ENCODE data around the gene KLHL20. TPM values are rescaled to one million over a fixed set of nuclear protein-coding genes. Genes with fewer than 3 reads are reported as not detected.
"Not testable (repeated sequence)": the region's sequence is repeated elsewhere in the genome, so short reads cannot be mapped to it uniquely, and the experiment has no call there.

Gene KLHL20
- total RNA-seq, 1 donor from 2014 or later, result 11.8 TPM

DNA sequence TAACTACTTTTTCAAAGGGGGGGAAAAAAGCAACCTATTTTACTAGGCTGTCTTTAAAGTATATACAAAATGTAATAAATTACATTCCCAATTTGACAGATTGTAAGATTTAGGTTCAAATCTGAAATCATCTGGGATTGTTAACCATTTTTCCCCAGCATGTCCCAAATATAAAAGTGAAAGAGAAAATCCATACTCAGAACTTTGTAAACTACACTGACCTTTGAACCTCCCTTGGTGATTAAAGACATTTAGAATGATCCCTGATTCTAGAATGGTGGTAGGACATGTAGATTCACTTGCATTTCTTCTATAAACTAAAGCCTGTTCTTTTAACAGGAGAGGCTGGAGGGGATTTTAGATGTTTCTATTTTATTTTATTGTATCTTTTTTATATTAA is 39.0 kb downstream of the KLHL20 start:
- ATAC-seq, result no peak

DNA sequence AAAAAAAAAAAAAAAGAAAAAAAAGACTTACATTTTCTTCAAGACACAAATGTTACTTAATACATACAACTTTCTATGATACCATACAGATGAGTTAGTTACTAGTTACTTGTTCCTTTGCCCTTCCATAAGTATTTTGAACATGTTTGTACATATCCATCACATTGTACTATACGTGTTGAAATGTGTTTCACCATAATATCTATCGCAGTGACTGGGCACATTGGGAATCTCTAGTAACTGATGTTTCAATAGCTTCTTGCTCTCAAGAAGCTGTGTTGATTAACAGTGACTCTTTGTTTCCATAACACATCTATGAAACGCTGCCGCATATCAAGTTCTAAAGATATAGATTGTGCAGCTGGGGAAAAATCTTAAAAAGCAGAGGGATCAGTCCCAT is 42.9 kb downstream of the KLHL20 start:
- no peak for ATAC-seq

DNA sequence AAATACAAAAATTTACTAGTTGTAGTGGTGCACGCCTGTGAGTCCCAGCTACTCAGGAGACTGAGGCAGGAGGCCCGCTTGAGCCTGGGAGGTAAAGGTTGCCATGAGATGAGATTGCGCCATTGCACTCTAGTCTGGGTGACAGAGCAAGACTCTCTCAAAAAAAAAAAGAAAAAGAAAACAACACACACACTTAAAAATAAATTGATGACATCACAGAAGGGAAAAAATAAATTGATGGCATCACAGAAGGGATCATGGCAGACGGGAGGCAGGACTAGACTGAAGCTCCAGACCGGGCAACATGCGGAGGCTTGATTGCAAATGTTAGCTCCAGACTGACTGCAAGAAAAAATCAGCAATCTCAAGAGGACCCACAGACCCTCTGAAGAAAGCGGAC is 43.3 kb downstream of the KLHL20 start:
- no peak for ATAC-seq

DNA sequence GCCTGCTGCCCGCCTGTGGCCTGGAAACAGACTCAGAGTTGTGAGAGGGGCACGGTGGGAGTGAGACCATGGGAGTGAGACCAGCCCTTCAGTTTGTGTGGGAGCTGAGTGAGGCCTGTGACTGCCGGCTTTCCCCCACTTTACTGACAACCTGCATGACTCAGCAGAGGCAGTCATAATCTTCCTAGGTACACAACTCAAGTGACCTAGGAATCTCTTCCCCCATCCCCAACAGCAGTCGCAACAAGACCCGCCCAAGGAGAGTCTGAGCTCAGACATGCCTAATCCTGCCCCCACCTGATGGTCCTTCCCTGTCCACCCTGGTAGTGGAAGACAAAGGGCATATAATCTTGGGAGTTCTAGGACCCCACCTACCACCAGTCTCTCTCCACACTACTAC is 44.2 kb downstream of the KLHL20 start:
- ATAC-seq, result no peak

GRCh38 chr1:173764331-173764730 is 49.5 kb downstream of the KLHL20 start:
- ATAC-seq, result not testable (repeated sequence)

DNA sequence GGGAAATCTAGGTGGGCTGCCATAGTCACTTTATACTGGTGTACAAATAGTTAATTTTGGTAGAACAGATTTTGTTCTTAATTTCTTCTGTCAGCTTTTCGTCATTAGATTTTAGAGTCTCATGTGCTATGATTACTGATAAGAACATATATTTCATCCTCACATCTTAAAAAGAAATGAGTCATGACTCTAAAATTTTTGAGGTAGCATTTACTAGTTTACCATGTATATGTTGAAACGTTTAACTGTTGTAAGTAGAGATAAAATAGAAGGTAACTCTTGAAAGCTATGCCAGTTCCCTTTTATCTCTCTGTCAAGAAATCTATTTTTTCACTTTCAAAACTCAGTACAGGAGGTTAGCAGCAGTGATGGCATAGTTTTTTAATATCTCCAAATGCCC is 53.4 kb downstream of the KLHL20 start:
- no peak for ATAC-seq

DNA sequence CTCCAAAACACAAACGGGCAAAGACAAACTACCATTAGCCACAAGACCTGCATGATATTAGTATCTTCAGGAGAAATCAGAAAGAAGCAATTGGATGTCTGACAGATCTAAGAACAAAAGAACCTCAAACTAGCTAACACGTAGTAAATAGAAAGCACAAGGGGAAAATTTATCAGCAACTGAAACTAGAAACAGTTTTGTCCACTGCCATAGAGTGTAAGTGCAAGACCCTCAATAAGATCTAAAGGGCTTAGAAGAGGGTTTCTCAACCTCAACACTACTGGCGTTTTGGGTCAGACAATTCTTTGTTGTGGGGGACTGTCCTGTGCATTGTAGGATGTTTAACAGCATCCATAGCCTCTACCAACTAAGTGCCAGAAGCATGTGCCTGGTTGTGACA is 54.0 kb downstream of the KLHL20 start:
- no peak for ATAC-seq

GRCh38 chr1:173770330-173770729 is 55.5 kb downstream of the KLHL20 start:
- not testable (repeated sequence) for ATAC-seq

- ATAC-seq, result no peak
These were observed 56.8 kb downstream of the KLHL20 start for GRCh38 chr1:173771560-173771959.

DNA sequence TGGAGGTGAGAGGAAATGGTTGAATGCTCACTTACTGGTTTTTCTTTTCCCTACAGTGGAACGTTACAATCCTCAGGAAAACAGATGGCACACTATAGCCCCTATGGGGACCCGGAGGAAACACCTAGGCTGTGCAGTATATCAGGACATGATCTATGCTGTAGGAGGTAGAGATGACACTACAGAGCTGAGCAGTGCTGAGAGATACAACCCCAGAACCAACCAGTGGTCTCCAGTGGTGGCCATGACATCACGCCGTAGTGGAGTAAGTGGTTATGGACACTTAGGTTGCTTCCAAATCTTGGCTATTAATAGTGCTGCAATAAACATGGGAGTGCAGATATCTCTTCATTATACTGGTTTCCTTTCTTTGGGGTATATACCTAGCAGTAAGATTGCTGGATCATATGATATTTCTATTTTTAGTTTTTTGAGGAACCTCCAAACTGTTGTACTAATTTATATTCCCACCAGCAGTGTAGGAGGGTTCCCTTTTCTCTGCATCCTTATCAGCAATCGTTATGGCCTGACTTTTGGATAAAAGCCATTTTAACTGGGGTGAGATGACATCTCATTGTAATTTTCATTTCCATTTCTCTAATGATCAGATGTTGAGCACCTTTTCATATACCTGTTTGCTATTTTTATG is 60.9 kb downstream of the KLHL20 start:
- ATAC-seq, result no peak

DNA sequence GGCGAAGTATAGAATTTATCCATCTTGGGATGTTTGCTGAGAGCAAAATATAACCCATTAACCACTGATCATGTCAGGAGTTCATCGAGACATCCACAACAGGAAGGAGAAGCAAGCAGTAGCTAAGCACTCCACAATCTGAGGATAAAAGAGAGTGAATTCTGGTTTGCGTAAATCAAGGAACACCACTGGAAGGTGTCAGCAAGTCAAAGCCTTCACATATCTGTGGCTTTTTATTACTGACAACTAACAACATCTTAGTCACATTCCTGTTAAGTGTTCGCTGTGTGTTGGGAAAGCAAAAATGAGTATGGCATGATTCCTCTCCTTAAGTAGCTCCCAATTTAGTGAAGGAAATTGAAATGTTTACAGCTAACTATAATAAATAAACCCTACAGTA is 65.2 kb downstream of the KLHL20 start:
- ATAC-seq, result no peak

DNA sequence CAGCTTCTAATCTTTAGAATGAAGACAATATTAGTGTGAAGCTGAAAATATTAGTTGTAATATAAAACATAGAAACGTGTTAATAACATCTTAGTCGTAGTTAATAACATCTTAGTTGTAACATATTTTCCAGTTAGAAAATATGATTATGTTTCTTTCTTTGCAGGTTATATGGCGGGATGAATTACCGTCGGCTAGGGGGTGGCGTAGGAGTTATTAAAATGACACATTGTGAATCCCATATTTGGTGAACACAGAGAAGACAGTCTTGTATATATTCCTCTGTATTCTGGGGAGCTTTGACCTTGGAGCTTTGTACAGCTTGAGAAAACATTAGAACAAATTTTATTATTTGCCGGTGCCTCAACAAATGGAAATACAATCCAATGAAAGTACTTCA is 70.2 kb downstream of the KLHL20 start:
- no peak for ATAC-seq

- no peak for ATAC-seq
These were observed 75.1 kb downstream of the KLHL20 start for GRCh38 chr1:173789841-173790240.

DNA sequence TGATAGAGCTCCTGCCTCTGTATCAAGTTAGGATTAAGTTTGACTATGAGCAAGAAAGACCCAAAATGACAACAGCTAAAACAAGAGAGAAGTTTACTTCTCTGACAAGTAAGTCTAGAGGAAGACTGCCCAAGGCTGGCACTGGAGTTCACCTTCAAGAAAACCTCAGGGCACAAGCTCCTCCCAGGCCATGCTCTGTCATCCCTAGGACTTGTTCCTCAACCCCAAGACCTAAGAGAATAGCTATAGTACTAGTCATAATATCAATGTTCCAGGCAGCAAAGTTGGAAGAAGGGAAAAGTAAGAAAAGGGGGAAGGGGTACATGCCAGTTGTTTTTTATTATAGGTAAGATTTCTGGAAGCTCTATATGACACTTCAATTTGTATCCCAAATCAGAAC is 83.3 kb downstream of the KLHL20 start:
- ATAC-seq, result peak; percentile 71

- ATAC-seq, result not testable (repeated sequence)
These were observed 85.2 kb downstream of the KLHL20 start for GRCh38 chr1:173799995-173800394.

DNA sequence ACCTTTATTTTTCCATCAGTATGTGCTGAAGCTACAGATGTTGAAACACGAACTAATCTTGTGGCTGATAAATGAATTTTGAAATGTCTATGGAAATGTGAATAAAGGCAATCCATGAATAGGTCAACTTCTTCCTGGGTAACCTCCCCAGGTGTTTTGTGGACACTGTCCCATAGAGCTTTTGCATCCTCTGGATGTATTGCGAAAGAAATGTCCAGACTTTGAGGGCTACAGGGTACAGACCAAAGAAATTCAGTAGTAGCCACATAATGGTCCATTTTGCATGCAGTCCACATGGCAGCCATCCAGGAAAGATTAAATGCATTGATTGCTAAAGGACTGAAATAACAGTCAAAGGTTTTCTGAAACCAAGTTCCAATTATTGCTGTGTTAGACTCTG is 88.2 kb downstream of the KLHL20 start:
- ATAC-seq, result no peak

GRCh38 chr1:173813654-173814053 is 98.9 kb downstream of the KLHL20 start:
- ATAC-seq, result not testable (repeated sequence)

- ATAC-seq, result no peak
These were observed 103.7 kb downstream of the KLHL20 start for GRCh38 chr1:173818459-173818858.

GRCh38 chr1:173821680-173822079 is 106.9 kb downstream of the KLHL20 start:
- ATAC-seq, result no peak

DNA sequence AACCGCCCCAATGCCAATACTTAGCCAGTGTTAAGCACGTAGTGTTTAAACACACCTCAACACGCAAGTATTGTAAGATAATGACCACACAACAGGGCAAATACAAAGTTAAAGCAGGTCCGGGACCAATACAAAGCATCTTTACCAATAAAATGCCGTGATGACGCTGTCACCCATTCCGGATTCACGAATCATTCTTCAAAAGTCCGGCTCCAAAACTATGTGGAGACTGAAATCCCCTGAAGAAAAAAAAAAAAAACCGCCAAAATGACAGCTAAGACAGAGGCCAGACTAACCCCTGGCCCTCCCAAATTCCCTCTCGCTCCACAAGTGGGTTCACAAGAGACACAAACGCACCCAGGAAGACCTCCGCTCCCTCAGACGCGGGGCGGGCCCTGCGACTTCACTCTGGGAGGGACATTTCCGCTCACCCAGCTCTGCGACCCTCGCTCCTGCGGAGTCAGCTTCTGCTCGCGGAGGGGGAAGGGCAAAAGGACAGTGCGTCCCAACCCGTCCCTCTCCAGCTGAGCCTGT is 109.1 kb downstream of the KLHL20 start:
- no peak for ATAC-seq

DNA sequence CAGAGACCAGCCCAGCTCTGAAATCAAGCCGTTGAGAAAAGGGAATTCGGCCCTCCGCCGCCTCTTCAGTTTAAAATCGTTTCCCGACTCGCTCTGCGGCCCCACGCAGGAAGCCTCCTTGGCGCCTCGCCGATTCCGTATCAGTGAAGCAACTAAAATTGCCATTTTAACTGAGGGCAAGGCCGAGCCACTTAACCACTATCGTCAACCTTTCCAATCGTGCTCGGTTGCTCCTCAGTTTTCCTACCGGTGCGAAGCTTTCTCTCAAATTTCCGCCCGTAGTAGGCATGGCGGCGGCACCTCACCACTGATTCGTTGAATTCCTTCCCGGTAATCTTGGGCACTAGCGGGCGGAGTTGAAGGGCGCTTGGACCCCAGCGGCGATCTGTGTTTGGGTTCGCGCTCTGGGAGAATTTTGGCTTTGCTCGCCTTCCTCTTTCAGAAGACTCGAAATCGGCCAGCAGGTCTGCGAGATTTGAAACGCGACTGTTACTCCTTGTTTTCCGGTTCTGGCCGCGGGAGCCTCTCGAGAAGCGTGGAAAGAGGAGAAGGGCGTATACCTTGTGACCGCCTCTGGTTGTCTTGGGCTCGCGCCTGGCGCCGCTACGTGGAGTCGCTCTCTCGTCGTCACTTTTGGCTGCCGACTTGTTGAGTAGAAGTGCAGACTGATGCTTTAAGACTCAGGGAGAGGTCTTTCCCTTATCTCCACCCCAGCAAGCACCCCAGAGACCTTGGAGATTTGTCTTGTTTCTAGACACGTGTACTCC is 109.7 kb downstream of the KLHL20 start, which contains the start of the genes CENPL and DARS2:
TSS of gene CENPL (minus strand) at position 569 of the 767 bp plus-strand sequence. CDS start 13,584 bp downstream, outside the sequence.
TSS of gene DARS2 (plus strand) at position 359 of the 767 bp plus-strand sequence. CDS start 557 bp downstream, outside the sequence.
- ATAC-seq, result peak; percentile 97

- ATAC-seq, result no peak
These were observed 112.8 kb downstream of the KLHL20 start for GRCh38 chr1:173827611-173828010.

- no peak for ATAC-seq
These were observed 118.0 kb downstream of the KLHL20 start for GRCh38 chr1:173832748-173833147.
